ENCODE data around the gene TGFBR2.
A peak's percentile ranks its signal among the peaks of the same experiment; 100 is the strongest.
"Not testable (repeated sequence)": the region's sequence is repeated elsewhere in the genome, so short reads cannot be mapped to it uniquely, and the experiment has no call there.

TGFBR2 gene

DNA sequence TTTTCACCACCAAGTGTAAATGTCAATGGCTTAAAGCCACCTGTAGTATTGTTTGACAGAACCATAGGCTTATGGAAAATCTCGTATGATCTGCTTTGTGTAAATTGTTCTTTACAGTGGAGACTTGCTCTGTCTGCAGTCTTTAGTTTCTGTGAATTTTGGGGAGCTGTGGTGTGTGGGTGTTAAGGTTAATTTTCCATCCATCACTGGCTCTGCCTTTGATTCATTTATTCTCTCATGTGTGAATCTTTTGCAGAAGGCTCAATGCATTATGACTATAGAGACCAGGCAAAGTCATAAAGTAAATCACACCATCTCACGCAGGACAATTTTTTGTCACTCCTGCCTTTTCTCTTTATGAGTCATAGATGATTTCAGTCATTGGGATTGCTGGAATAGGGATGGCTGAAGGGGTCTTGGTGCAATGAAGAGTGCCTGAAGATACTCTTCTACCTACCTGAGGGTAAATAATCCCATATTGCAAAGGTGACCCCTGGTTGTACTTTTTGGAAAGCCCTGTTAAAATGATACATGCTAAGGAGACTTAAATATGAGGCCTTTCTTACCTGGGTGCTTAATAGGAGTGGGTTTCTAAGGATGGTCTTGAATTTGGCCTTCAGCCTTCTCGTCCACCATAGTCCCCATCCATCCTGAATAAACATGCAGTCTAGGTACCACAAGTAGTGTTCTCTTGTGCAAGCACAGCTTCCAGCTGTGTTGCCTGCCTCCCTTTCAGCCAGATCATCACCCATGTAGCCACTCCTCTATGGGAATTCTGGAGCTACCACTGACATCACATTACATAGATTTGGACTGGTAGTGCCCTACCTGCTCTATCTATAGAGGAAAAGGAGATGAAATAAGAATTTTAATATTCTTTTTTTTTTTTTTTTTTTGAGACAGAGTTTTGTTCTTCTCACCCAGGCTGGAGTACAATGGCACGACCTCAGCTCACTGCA, 14.3 kb downstream of the TGFBR2 start:
- DNase-seq = no peak

DNA sequence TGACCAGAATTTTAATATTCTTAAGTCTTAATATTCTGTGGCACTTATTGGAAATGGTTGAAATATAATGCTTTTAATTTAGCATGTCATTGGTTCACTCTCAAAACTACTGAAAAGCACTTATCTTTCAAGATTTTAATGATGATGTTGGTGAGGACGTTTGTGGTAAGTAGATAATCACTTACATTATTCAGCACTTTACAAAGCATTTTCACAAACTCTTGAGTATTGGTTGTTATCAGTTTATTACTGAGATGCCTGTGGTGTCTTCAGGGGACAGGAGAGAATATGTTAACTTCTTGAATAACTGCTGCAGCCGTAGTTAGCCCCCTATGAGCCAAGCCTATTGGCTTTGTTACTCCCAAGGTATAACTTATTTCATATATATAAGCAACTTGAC, 15.2 kb downstream of the TGFBR2 start:
- DNase-seq = no peak

DNA sequence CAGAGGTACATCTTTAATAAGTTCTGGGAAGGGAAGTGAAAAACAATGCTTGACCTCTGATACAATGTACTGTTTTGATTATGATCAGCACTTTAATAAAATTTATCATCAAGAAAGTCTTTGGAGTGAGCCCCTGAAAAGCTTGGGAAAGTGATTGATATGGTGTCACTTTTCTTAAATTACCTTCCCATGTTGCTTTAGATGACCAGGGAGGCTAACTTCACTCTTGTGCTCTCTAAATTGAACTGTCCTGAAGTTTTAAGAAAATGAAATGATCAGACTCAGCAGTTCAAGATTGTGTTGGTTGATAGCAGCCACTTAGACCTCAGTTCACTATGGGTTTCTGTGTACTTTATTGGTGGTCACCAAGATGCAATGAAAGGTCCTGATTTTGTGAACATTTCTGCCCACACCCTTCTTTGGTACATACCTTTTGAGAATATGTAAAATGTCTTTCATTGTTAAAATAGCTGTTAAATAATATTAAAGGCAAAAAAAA, 15.7 kb downstream of the TGFBR2 start:
- no peak for DNase-seq

DNA sequence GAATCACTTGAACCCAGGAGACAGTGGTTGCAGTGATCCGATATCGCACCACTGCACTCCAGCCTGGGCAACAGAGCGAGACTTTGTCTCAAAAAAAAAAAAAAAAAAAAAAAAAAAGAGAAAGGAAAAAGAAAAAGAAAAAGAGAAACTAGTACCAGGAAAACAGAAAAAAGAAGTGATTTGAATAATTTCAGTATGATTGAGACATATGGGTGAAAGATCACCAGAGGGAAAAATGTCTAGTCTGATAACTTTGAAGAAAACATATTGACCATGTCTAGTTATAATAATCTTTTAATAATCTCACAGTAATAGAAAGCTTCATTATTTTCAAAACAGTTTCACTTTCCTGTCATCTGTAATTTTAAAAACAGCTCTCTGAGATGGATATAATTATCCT, 16.4 kb downstream of the TGFBR2 start:
- no peak for DNase-seq

DNA sequence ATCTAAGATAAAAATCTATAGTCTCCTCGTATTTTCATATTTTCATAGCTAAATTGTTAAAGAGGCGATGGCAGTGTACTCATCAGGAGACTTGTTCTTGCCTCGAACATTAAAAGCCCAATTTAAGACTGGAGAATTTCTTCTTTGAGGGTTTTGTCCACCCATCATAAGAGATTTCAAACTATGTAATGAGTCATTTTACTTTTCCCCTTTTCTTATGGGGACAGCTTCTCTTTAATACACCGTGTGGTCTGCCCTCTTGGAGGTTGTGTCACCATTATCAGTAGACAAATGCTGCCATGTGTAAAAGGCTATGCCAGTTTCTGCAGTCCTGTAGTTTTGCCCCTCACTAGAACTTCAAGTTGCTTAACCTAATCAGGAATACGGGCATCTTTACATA, 16.9 kb downstream of the TGFBR2 start:
- DNase-seq = no peak

DNA sequence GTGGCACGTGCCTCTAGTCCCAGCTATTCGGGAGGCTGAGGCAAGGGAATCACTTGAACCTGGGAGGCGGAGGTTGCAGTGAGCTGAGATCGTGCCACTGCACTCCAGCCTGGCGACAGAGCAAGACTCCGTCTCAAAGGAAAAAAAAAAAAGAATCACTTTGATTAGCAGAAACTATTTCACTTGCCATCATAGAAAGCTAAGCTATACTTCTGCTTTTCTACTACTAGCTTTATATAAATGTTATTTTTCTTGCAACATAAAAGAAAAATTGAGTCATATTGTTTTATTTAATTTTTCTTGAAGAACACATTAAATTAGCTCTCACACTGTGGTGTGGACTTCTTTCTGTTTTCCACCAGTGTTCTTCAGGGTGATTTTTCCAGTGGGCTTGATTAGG, 18.1 kb downstream of the TGFBR2 start:
- not testable (repeated sequence) for DNase-seq

DNA sequence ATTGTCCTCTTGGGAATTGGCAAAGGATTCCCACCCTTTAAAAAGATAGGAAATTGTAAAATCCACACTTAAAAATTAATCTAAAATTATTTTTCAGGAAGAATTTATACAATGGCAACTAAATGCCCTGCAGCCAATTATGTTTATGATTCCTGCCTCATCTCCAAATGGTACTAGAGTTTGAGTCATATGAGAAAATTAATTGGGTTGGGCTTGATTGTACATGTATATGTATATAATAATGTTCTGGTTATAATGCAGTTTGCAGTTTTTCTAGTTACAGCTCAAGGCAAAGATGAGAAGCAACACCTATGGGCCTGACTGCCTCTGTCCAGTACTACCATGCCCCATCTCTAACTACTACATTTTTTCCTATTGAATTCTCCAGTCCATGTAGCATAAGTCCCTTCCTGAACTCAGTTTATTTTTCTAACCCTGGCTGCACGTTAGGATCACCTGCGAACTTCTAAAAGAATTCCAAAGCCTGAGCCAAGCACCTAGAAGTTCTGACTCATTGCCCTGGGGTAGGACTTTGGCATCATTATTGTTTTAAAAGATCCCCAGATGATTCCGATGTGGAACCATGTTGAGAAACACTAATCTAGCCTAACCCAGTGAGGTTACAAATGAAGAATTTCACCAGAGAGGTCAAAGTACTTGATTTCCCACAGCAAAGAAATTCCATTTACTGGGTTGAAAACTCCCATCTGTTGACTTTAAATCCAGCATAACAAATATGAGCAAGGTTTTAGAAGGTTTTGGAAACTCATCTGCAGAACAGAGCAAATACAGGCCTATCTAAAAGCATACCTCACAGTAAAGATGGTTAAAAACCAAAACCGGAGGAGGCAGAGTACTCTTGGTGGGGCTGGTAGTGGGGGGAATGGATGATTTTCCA, 19.4 kb downstream of the TGFBR2 start:
- DNase-seq = no peak

DNA sequence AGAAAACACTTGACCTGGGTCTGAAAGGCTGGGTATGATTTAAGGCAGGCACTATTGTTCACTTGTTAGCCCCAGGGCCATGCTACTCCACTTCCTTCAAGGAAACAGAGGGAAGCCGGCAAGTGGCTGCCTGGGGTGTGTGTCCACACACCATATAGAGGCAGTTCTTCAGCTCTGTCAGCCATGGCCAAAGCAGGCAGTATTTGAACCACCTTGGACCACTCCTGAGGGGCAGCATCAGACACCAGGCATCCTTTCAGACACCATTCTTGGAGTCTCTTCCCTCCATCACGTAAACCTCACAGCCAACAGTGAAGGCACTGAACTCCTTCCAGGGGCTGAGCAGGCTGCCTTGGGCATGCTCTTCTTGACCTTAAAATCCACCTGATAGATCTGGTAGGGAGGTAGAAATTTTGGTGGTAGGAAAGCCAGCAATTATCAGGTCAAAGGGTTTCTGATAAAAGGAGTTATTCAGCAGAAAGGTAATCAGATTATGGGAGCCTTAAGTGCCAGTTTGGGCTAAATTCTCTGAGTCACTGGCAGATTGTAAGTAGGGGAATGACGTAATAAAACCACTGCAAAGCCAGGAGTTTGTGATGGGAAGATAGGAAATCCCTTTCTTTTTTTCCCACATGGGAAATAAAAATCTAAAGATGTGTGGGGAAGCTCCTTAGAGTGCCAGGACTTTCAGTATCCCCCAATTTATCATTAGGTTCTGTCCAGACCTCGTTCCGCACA, 20.2 kb downstream of the TGFBR2 start:
- no peak for DNase-seq

DNA sequence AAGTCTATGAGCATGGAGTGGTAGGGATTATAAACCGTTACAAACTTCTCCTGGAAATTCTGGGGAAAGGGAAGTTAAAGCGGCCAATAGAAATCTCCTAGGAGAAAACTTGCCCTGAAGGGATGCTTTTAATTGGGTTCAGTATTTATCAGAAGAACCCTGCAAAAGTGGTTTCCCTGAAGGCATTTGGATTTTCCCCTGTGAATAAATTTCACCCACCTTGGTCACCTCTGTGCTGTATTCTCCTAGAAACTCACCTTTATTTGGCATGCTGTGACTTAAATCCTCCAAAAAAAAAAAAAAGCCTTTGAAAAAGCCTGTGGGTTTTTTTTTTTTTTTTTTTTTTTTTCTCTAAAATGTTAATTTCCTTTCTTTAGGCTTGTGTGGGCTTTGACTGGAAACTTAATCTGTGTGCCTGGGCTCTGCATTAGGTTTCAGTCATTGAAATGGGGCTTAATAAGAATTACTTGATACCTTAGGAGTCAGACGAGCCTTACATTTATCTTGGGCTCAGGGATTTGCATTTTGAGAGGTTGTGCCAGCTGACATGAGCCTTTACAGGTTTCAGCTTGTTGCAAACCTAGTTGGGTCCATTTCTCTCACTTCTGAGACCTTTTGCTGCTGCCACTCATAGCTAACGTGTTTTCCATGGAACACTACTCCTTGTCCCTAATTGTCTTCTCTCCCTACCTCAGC, 22.0 kb downstream of the TGFBR2 start:
- no peak for DNase-seq

DNA sequence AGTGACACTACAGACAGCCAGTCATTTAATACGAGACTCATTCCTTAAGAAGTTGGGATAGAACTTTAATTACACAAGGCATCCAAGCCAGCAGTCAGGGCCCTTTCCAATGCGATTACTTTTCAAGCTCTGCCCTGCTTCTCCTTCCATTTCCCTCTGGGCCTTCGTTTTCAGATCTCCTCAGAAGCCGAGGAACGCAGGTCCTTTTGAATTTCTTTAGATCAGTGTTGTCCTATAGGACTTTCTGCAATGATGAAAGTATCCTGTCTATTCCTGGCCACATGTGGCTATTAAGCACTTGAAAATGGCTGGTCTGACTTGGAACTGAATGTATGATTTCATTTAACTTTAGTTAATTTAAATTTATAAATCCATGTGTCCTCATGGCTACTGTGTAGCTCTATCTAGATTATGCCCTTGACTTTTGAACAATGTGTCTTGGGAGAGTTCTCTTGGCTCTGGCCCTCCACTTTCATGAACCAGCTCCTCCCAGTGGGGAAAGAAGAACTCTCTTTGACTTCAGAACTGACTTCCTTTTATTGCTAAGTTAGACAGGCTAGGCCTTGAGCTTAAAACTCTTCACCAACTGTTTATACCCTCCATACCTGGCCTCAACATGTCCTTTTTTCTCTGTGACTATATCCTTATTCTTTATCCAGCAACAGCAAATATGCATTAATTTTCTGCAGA, 22.6 kb downstream of the TGFBR2 start:
- DNase-seq = no peak

DNA sequence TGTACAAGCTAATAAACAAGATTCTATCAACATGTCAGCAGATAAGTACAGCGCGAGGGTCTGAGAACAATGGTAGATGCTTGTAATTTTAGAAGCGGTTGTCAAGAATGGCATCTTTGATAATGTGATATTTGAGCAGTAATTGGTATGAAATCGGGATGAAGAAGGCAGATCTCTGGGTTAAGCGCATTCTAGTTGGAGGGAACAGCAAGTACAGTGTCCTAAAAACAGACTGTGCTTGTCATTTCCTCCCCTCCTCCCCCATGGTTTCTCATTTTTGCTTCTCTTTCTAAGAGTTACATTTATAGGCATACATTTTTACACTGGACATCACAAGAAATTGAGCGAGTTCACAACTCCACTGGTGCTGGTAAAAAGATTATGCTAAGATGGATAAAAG, 23.3 kb downstream of the TGFBR2 start:
- no peak for DNase-seq

DNA sequence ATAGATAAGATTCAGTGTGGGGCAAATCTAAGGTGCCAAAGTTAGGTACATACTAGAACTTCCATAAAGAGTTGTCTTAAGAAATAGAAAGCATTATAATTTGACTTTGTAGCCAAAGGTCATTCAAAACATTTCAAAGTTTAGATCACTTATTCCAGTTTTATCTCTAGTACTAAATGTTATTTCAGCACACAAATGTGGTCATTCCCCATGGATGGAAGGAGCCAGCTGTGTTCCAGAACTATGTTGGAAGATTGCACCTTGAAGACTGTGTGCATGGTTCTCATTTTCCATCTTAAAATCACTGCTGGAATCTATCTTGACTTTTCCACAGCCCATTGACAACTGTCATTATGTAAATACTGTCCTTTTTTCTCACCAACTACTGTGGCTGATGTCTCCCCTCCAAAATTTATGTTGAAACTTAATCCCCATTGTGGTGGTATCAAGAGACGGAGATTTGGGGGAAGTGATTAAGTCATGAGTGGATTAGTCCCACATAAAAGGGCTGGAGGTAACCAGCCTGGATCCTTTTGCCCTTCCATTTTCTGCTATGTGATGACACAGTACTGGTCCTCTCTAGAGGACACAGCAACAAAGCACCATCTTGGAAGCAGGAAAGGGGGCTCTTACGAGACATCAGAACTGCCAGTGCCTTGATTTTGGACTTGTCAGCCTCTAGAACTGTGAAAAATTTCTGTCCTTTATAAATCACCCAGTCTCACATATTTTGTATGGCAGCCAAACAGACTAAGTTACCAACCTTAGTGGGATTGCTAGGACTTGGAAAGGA, 24.0 kb downstream of the TGFBR2 start:
- no peak for DNase-seq

DNA sequence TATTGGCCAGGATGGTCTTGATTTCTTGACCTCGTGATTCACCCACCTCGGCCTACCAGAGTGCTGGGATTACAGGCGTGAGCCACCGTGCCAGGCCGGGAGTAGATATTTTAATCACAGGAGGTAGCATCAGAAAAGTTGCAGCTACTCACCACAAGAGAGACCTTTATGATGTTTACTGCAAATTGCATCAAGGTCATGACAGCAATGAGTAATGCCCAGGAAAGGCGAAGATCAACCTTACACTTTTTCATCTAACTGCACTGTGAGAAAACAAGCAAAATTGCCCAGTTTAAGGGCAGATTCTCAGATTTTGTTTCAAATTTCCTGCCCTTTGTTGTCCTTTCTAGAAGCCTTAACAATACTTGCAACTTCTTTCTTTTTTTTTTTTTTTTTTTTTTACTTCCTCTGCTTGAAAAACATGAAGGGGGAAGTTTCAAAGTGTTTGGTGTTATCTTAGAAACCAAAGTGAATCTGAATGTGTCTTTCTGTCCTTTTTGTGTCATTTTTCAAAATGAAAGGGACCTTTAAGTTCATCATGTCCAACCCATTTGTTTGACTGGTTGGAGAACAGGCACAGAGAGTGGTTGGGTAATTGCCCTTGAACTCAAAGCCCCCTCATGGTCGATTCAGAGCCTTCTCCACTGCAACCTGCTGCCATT, 25.0 kb downstream of the TGFBR2 start:
- no peak for DNase-seq

DNA sequence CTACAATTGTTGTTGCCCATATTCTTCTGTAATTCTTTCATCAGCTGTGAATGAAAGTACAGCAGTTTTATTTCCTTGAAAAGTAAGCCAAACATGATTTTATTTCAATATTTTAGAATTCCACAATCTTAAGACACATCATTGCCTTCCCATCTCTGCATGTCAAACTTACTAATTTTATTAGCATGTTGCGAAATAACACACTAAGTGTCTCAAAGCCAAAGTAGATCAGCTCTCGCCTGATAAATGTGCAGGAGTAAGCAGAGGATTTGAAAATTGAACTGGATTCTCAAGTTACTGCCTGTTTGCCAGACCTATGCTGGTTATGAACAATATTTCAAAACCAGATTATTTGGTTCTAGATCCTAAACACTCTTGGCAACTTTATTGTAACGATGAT, 25.7 kb downstream of the TGFBR2 start:
- DNase-seq = no peak

DNA sequence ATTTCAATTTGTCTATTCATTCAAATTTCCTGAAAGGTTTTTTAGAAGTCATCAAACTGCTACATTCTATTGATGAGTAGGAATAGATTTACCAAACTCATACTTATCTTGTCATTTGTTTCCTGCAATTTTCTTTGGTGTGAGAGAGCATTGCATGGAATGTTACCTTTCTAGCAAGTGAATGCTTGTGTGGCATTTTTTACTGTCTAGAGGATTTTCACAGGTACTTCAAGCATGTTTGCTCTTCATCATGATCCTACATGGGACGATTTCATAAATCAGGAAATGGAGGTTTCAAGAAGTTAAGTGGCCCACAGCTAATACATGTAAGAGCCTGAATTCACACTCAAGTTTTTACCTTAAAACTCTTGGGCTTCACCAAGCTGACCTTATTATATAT, 26.1 kb downstream of the TGFBR2 start:
- DNase-seq = peak; percentile 3

DNA sequence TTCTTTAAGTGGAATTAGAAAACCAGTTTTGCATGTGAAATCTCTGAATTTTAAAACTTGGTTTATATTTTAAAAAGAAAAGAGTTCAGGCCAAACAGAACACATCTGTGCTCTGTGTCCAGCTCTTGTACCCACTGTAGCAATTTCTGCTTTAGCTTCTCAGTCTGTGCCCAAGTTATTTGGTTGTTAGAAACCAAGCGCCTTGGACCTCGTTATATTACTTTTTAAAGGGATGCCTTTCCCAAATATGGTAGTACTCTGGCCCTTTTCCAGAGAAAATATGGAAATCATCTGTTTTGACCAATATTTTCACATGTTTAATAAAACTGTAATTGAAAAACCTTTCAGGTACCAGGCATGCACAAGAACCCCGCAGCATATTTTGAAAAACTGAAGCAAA, 27.3 kb downstream of the TGFBR2 start:
- no peak for DNase-seq

DNA sequence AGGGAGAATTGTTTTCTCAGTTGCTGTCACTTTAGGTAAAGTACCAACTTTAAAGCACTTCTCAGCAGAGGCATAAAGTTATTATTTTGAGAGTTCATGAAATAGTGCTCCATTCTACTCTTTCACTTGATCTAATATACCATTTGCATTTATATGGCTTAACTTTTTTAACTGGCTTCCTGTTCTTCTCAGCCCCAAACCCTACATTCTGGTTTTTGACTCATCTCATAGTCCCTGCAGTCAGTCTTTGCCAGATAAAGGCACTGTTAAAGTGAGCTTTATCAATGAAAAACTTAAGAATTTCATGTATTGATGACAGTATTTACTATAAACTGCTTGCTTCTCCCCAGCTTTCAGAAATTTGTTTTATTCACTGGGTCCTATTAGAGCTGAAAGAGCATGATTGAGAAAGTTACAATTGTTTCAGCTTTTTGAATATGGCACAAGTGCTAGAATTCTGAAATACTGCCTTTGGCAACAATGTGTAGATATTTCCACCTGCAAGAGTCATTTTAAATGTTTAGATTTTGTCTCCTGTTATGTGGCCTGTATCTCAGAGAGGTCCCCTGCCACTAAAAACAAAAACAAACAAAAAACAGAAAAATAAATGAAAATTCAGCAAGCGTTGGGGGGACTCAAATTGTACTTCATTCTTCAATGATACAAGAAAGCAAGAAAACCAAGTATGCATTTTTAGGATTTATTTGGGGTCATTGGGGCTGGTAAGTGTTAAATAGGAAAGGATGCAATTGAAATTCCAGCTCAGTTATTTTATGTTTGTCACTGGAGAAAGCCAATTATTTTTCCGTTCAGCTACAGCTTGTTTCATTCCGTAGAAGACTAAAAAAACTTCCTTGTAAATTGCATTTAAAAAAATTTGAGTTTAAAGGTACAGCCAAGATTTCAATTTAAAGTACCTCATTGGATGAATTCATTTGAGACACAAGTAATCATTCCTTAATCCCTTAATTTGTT, 28.6 kb downstream of the TGFBR2 start:
- DNase-seq = no peak

DNA sequence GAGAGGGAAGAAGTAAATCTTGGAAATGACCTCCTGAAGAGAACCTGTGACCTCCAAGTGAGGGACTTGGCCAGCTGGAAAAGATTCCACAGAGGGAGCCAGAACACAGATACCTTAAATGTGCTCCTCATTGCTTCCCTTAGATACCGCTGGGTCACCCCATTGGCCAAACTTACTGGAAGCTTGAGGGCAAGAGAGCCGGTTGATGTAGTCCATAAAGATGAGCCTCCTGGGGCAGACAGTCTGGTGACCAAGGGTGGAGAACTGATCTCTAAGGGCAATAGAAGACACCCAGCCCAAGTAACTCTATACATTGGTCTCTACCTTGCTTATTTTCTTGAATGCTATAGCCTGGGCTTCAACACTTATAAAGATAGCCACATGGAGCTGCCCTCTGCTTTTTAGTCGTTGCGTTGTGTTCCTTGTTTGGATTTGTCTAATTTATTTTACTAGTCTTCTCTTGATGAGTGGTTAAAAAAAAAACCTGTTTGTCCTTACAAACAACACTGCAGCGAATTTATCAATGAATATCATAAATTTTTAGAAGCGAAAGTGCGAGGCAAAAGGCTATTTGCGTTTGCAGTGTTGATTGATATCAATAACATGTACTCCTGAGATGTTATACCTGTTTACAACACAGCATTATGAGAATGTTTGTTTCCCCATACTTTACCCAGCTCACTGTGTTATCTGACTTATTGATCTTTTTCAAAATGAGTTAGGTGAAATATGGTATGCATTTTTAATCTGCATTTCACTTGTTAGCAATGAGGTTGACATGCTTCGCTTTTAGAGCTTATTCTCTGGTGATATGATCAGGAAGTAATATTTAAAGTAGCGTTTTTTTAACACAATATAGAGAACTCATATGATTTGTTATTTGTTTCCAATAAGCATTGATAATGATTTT, 31.2 kb downstream of the TGFBR2 start:
- DNase-seq = no peak
